ENCODE results near the gene GALNT5. TPM values are rescaled to one million over a fixed set of nuclear protein-coding genes. Genes with fewer than 3 reads are reported as not detected.
A peak's percentile ranks its signal among the peaks of the same experiment; 100 is the strongest.

The GALNT5 gene
- total and polyA plus RNA-seq, 10 of the 15 experiments (the other 5 are each of a cell fraction or from before 2014, with no cell fraction given) = under 0.01 to 0.25 (median 0.03) TPM; not detected in 4

DNA sequence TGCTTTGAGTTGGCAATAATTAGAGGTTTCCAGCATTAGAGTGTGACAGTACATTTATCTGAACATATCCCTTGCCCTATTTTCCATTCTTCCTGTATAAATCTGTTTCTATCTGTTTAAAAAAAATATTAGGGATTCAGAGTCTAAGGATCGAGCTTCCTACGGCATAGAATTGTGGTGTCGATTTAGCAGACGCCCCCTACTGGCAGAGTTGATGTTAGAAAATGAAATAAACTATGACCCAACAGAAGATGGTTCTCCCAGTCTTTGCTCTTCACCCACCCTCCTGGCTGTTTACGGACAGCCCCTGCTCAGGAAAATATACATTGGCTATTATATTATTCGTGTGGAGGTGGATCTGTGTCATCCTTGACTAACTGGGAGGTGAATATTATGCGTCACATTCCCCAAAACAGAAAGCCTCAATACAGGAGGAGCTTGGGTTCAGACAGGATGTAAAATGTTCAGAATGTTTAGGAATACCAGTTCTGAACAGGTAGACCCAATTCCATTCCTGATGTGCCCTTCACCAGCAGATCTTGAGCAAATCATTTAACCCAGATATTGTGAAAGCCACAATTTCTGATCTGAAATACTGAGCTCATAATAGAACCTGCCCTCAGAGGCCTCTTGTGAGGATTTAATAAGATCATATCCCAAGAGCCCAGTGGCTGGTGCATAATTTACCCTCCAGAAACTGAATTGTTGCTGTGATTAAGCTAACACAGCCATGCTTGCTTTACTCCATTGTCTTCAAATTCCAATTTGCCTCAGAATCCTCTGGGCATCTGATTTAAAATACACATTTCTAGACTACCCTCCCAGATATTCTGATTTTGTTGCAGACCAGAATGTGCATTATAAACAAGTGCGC, 78.9 kb downstream of the GALNT5 start:
- no peaks in the 10 kb centered on the region for H3K27me3 ChIP-seq (replicated peaks in 1 of 2; ENCODE audit: control insufficient read depth in 2 of 2, insufficient read depth in 2 of 2, low read length in 1 of 2)
- no peak overlapping the region for H3K27ac ChIP-seq (ENCODE audit: control insufficient read depth, insufficient read depth)
- no peak for DNase-seq (ENCODE audit: low read depth, low spot score)
- no peaks in the 10 kb centered on the region for H3K79me2 ChIP-seq (ENCODE audit: control insufficient read depth, insufficient read depth, low read length)
- intact Hi-C loops (cut with micrococcal nuclease; ENCODE audit: unreplicated experiment) (no loop called here), in situ Hi-C loops (cut with MboI) (no loop called here)
- BruUV-seq (replicated peaks) = no TSS peak
- no peaks in the 10 kb centered on the region for H4K20me1 ChIP-seq (ENCODE audit: control insufficient read depth, insufficient read depth)
- peak; percentile 74; the same call in 2 of the 3 replicates for ATAC-seq
- no peaks in the 10 kb centered on the region; the same call in 2 of the 3 replicates for H3K9me3 ChIP-seq (replicated peaks; ENCODE audit: control insufficient read depth, insufficient read depth, low read length)
- FAIRE-seq = peak; percentile 78
- H2AFZ ChIP-seq (ENCODE audit: control insufficient read depth, low read depth, low read length) = no peak overlapping the region
- ChIA-PET RAD21 (ENCODE audit: unreplicated experiment) (interaction anchor here (0.7 to 4.2 kb wide), 14 partner anchors 9 to 156 kb away, joined by 3 to 29 read pairs (median 4); partner anchors contain the start of gene ERMN), POLR2A (interaction anchor here (1.1 to 1.4 kb wide), 2 partner anchors 84 to 111 kb away, joined by 3 to 5 read pairs; no protein-coding TSS in a partner anchor), SMC1A (ENCODE audit: uncharacterized antibody, unreplicated experiment) (interaction anchor here (0.7 to 12.6 kb wide), 30 partner anchors 10 to 154 kb away, joined by 3 to 165 read pairs (median 5); partner anchors contain the start of genes CYTIP and ERMN), CTCF (interaction anchor here (0.7 to 13.5 kb wide), 58 partner anchors 7 to 675 kb away, joined by 3 to 208 read pairs (median 5); partner anchors contain the start of gene ERMN)
- no peak overlapping the region for H3K9ac ChIP-seq (ENCODE audit: control insufficient read depth, insufficient read depth, low read length)
- WGBS (ENCODE audit: insufficient coverage, insufficient replicate concordance, low lambda C conversion rate, missing lambda C conversion rate) = 25% methylated on average over 8 of the region's 8 CpGs
- no peaks in the 10 kb centered on the region for H3K4me1 ChIP-seq (ENCODE audit: control insufficient read depth, insufficient read depth, low read length)
- H3K4me2 ChIP-seq (ENCODE audit: control insufficient read depth, insufficient read depth) = no peak overlapping the region
- no peaks in the 10 kb centered on the region for H3K36me3 ChIP-seq (ENCODE audit: control insufficient read depth in 2 of 2, insufficient read depth in 2 of 2, low read length in 1 of 2)
- H3K4me3 ChIP-seq = no peak overlapping the region
- TF ChIP-seq KAT2A (conservative IDR thresholded peaks at IDR 0.05; ENCODE audit: control insufficient read depth, low read depth, low read length) = no peak
- peak; percentile 39; the same call in 1 of the 2 replicates for TF ChIP-seq RAD21 (IDR thresholded peaks at IDR 0.05; ENCODE audit: insufficient read depth, low read depth, low read length)
- no peak for TF ChIP-seq STAT3 (IDR thresholded peaks at IDR 0.05; ENCODE audit: low read depth, low read length)
- no peak for TF ChIP-seq NFYB (IDR thresholded peaks at IDR 0.05; ENCODE audit: insufficient read depth, low read depth, low read length)
- TF ChIP-seq, protein P1, sequence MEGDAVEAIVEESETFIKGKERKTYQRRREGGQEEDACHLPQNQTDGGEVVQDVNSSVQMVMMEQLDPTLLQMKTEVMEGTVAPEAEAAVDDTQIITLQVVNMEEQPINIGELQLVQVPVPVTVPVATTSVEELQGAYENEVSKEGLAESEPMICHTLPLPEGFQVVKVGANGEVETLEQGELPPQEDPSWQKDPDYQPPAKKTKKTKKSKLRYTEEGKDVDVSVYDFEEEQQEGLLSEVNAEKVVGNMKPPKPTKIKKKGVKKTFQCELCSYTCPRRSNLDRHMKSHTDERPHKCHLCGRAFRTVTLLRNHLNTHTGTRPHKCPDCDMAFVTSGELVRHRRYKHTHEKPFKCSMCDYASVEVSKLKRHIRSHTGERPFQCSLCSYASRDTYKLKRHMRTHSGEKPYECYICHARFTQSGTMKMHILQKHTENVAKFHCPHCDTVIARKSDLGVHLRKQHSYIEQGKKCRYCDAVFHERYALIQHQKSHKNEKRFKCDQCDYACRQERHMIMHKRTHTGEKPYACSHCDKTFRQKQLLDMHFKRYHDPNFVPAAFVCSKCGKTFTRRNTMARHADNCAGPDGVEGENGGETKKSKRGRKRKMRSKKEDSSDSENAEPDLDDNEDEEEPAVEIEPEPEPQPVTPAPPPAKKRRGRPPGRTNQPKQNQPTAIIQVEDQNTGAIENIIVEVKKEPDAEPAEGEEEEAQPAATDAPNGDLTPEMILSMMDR (IDR thresholded peaks at IDR 0.05 in 2 of 3, conservative IDR thresholded peaks at IDR 0.05 in 1 of 3; ENCODE audit: control insufficient read depth in 2 of 3, extremely low read depth in 1 of 3, insufficient read depth in 1 of 3, low read depth in 3 of 3, low read length in 3 of 3) = peak; percentile 39 to 69 (median 56)
- no peak for TF ChIP-seq IKZF1 (conservative IDR thresholded peaks at IDR 0.05)
- no peak for TF ChIP-seq EZH2 (IDR thresholded peaks at IDR 0.05; ENCODE audit: borderline replicate concordance, control insufficient read depth, low read depth, low read length)
- TF ChIP-seq RFX5 (IDR thresholded peaks at IDR 0.05; ENCODE audit: low read depth, low read length) = no peak
- no peak for TF ChIP-seq SREBF1 (IDR thresholded peaks at IDR 0.05; ENCODE audit: low read length)
- no peak for TF ChIP-seq E4F1 (IDR thresholded peaks at IDR 0.05; ENCODE audit: borderline replicate concordance, partially characterized antibody)
- no peak for TF ChIP-seq ZSCAN29 (IDR thresholded peaks at IDR 0.05)
- TF ChIP-seq, protein P2, sequence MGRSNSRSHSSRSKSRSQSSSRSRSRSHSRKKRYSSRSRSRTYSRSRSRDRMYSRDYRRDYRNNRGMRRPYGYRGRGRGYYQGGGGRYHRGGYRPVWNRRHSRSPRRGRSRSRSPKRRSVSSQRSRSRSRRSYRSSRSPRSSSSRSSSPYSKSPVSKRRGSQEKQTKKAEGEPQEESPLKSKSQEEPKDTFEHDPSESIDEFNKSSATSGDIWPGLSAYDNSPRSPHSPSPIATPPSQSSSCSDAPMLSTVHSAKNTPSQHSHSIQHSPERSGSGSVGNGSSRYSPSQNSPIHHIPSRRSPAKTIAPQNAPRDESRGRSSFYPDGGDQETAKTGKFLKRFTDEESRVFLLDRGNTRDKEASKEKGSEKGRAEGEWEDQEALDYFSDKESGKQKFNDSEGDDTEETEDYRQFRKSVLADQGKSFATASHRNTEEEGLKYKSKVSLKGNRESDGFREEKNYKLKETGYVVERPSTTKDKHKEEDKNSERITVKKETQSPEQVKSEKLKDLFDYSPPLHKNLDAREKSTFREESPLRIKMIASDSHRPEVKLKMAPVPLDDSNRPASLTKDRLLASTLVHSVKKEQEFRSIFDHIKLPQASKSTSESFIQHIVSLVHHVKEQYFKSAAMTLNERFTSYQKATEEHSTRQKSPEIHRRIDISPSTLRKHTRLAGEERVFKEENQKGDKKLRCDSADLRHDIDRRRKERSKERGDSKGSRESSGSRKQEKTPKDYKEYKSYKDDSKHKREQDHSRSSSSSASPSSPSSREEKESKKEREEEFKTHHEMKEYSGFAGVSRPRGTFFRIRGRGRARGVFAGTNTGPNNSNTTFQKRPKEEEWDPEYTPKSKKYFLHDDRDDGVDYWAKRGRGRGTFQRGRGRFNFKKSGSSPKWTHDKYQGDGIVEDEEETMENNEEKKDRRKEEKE (IDR thresholded peaks at IDR 0.05) = no peak

All from GM12878 (cell line).